Subcutaneous adipose tissue (tissue), 4 donors: ENCODE measurements around the gene MFRP. TPM values are rescaled to one million over a fixed set of nuclear protein-coding genes. Genes with fewer than 3 reads are reported as not detected.

Experiments used
- total RNA-seq, 4 donors: library from RNA; depleted of rRNA; stranded (reverse); fragments of >200 nt; gene quantifications; one replicate each; pipeline ENCODE4 v1.1.0, GENCODE V29; 2016
- TF ChIP-seq, protein P1 (sequence below): fragments of 450-650 bp; IDR thresholded peaks from one replicate; pipeline ENCODE4 v1.5.1; 2016; ENCODE audit warnings: low read depth, mild to moderate bottlenecking, control low read depth, antibody characterized with exemption, moderate library complexity

MFRP gene
- total RNA-seq, 4 donors from 2014 or later = not detected

DNA sequence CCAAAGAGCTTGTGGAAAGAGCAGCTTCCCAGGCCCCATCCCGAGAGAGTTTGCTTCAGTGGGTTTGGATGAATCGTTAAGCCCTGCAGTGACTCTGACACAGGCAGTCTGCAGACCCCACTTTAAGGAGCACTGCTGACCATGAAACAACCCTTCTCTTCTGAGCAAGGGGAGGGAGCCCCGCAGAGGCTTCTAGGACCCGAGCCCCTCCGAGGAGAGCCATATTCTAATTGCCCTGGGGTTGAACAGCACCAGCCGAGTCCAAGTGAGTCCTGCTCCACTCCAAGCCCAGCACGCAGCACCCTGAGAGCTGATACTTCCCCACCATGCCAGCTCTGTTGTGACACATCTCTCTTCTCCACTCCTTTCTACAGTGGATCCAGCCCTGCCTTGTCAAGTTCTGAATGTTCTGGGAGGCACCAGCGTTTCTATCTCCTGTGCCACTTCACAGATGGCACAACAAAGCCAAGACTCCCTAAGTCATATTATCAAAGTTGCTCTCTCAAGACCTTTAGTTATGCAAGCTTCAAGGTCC, 24.6 kb upstream of the MFRP start:
- TF ChIP-seq, protein P1, sequence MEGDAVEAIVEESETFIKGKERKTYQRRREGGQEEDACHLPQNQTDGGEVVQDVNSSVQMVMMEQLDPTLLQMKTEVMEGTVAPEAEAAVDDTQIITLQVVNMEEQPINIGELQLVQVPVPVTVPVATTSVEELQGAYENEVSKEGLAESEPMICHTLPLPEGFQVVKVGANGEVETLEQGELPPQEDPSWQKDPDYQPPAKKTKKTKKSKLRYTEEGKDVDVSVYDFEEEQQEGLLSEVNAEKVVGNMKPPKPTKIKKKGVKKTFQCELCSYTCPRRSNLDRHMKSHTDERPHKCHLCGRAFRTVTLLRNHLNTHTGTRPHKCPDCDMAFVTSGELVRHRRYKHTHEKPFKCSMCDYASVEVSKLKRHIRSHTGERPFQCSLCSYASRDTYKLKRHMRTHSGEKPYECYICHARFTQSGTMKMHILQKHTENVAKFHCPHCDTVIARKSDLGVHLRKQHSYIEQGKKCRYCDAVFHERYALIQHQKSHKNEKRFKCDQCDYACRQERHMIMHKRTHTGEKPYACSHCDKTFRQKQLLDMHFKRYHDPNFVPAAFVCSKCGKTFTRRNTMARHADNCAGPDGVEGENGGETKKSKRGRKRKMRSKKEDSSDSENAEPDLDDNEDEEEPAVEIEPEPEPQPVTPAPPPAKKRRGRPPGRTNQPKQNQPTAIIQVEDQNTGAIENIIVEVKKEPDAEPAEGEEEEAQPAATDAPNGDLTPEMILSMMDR = no peak

DNA sequence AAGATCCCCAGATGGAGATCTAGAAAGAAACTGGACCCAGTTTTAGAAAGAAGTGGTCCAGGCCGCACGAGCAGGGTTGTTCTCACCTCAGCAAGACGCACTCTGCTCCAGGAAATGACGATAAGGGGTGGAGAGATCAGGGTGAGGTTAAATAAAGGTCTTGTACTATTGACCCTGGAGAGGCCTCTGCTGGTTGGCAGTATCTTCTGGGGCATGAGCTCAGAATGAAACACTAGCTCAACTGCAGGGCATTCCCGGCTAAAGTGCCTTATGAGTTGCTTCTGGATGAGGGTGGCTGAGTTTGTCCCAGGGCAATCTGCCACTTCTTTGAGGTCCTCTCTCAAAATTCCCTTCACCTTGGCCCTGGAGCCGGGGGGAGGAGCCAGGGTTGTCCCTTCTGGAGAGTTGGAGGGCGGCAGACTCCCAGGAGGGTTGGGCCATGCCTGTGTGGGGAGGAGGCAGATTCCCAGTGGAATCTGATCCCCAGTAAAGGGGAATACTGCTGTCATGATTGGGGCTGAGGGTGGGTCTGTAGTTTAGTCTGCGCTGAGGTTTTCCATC, 24.1 kb upstream of the MFRP start:
- TF ChIP-seq, protein P1 = no peak

DNA sequence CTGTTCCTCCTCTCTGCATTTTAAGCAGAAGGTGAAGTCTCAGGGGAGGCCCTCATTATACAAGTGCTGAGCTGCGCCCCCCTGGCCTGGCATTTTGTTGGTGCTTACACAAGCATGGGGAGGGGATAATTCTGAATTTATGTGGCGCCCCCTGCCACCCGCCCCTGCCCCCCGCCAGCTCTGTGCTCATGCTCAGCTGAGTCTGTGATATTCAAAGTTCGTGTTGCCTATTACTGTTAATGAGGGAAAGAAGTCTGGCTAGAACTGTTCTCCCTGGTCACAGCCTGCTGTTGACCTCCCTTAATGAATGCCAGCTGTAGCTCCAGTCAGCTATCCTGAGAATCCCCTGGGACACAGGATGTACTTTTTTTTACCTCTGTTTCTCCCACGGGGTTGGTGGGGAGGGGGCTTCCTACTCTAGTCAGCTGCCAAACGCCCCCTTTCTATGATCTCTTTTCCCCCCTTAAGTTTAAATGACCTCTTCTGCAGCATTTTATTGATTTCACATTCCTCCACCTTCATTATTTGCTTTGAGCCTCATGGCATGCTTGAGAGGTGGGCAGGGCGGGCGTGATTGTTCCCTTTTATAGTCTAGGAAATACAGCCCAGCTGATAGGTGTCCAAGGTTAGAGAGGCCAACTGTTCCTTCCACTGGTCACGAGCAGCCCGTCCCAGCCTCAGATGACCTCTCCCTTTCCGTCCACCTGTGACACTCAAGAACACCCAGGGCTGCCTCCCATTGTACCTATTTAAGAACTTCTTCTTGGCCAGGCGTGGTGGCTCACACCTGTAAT, 22.8 kb upstream of the MFRP start:
- TF ChIP-seq, protein P1 = no peak

DNA sequence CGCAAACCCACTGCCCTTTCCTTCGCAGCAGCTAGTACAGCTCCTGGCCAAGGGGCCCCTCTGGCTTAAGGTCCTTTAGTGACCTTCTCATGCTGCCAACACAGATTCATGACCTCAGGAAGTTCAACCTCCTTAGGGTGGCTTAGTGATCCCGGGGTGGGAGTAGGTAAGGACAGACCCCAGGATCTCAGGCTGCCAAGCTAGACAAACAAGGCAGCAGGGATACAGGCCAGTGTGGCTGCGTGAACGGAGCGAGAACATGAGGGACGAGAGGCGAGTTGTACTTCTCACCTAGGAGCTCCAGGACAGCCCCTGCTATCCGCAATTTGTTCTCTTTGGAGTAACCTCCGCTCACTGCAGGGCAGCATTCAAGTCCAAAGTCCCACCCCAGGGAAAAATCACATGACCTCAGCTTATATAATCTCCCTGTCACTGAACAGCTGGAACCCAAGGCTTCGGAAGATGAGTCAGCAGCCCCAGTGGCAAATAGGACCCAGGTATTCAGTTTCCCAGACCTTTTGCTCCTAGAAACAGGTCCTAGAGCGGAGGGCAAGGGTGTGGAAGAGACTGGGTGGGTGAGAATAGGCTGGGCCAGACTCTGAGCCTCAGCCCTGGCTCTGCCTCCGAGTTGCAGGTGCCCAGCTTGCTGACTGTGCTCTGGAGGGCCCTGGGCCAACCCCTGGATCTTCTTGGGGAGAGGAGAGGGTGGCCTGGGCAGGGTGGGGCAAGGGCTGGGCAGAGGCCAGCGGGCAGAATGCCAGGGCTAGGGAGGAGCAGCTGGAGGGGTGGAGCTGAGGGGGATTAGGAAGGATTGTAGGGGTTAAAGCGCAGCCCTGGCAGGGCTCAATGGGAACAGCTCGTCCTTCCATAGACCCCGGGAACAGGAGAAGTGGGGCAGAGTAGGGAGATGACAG, 21.9 kb upstream of the MFRP start:
- TF ChIP-seq, protein P1 = no peak

DNA sequence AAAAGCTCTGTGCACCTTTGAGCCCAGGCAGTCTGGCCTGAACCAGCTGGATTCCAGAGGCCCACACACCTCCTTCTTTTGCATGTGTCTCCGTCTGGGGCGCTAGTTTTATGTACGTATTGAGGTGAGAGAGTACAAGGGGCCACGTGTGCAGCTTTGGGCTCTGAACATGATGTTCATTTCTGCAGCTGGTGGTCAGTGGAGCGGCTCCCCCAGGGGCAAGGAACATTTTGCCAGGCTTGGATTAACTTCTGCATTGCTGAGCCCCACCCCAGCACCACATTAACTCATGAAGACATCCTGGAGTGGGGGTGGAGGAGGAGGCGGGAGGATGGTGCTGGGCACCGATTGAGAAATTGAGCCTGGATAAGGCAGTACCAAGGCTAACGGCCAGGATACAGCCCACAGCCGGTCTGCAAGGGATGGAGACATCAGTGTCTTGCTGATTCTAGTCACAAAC, 21.2 kb upstream of the MFRP start:
- TF ChIP-seq, protein P1 = no peak

DNA sequence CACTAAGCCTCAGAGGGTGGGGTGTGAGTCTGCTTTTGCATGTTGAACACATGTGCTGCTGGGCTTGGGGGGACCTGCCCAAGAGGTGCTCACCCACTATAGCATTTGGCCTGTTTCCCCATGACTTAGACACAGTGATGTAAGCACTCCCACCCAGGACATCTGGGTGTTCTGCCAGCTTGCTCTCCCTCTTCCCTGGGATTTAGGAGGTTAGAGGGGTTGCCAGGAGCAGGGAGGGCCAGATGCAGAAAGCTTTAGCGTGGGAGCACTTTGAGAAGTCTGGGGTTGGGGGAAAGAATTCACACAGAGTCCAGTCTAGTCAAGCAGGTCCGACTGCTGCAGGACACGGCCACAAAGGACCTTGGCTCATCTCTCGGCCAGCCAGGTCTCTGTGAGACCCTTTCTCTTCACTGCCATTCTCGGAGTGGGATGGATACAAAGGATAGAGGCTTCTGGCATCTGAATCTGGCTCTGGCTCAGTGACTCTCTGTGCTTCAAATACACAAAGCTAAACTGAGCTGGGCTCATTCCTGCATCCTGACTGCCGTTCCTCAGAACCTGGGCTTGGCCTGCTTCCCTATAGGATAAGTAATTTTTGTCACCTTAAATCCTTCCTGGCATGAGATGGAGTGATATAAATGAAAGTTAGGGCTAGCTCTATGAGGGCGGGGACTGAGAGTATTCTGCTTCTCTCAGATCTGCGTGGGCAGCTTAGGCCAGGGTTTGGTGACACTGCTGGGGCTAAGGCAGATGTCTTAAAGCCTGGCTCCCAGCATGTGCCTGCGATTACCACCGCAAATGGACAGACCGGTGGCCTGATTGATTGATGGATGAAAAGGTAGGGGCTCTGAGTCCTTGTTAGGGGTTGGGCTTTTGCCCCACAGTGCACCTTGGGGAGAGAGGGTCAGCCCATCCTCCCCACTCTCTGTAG, 20.4 kb upstream of the MFRP start:
- TF ChIP-seq, protein P1 = no peak
